ENCODE measurements around the gene VWA5A.

DNA sequence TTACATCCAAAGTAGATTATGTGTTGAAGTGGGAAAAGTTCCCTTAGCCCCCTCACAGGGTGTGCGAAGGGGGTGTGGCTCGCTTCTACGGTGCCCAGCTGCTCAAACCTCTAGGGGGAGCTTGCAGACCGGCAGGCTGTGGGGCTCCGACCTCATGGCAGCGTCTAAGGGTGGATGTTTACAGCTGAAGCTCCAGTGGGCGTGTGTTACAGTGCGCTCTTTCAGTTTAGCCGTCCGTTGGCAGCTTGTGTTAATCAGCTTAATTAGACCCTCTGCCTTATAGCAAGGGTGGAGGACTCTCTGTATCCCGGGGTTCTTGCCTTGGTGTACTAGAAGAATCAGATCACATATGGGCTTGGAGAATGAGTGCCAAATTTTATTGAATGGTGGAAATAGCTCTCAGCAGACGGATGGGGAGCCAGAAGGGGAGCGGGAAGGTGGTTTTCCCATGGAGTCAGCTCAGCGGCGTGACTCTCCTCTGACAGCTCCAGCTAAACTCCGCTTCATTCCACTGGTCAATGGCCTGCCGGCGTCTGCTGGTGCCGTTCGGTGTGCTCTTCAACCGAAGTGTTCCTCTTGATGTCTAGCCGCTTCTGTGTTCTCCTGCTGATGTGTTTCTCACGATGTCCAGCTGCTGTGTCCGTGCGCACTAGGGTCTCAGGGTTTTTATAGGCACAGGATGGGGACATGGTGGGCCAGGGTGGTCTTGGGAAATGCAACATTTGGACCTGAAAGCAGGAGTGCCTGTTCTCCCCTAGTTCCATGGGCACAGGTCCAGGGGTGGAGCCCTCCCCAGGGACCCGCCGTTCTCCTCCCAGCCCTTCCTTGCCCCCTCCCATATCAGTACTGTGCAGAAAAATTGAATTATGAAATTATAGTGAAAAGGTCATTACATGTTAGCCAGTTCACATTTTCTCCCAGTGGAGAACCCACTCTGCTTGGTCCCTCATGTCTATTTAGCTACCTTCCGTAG, 45.5 kb upstream of the VWA5A start:
- TF ChIP-seq, protein P1, sequence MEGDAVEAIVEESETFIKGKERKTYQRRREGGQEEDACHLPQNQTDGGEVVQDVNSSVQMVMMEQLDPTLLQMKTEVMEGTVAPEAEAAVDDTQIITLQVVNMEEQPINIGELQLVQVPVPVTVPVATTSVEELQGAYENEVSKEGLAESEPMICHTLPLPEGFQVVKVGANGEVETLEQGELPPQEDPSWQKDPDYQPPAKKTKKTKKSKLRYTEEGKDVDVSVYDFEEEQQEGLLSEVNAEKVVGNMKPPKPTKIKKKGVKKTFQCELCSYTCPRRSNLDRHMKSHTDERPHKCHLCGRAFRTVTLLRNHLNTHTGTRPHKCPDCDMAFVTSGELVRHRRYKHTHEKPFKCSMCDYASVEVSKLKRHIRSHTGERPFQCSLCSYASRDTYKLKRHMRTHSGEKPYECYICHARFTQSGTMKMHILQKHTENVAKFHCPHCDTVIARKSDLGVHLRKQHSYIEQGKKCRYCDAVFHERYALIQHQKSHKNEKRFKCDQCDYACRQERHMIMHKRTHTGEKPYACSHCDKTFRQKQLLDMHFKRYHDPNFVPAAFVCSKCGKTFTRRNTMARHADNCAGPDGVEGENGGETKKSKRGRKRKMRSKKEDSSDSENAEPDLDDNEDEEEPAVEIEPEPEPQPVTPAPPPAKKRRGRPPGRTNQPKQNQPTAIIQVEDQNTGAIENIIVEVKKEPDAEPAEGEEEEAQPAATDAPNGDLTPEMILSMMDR (IDR thresholded peaks at IDR 0.05), result peak in 2 of 4 experiments; percentile 9 to 11
- no peak for TF ChIP-seq POLR2A (IDR thresholded peaks at IDR 0.05)

All from uterus (tissue), 2 donors.